GM18508 (cell line): Measurements from ENCODE around the gene NTS.

ENCODE experiments used
- ATAC-seq: cut with Tn5 transposase; IDR thresholded peaks from one replicate; pipeline ENCODE4 v1.9.1; 2021; ENCODE audit warnings: moderate number of reproducible peaks; ENCODE audit not compliant: insufficient read depth, unreplicated experiment

The NTS gene

GRCh38 chr12:85920324-85920947 lies 46.3 kb downstream of the NTS start:
- ATAC-seq = peak; percentile 51

DNA sequence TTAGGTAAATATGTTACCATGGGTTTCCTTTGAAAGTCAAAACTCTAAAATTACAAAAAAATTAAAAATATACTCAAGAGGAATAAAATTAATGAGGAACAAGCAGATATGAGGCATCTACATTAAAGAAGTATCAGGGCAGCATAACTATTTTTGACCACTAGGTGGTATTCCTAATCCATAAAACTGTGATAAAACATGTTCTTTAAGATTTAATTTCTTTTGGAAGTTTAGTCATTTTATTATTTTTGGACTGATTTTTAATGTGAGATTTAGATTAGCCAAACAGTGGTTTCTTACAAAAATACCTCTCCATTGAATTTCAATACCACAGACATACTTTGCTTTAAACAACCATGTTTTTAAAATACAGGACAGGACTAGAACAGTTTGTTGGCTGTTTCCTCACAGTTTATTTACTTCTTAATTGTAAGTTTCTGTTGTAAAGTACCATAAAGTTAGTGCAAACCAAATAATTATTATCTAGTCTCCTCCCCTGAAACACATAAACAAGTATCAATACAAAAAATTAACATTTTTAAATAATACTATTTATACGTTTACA lies 49.8 kb downstream of the NTS start:
- no peak for ATAC-seq

GRCh38 chr12:85927166-85927565 lies 53.1 kb downstream of the NTS start:
- ATAC-seq = no peak
